Measurements from ENCODE around the gene DARS2.
"Not testable (repeated sequence)": the region's sequence is repeated elsewhere in the genome, so short reads cannot be mapped to it uniquely, and the experiment has no call there.

The DARS2 gene, protein sequence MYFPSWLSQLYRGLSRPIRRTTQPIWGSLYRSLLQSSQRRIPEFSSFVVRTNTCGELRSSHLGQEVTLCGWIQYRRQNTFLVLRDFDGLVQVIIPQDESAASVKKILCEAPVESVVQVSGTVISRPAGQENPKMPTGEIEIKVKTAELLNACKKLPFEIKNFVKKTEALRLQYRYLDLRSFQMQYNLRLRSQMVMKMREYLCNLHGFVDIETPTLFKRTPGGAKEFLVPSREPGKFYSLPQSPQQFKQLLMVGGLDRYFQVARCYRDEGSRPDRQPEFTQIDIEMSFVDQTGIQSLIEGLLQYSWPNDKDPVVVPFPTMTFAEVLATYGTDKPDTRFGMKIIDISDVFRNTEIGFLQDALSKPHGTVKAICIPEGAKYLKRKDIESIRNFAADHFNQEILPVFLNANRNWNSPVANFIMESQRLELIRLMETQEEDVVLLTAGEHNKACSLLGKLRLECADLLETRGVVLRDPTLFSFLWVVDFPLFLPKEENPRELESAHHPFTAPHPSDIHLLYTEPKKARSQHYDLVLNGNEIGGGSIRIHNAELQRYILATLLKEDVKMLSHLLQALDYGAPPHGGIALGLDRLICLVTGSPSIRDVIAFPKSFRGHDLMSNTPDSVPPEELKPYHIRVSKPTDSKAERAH

DNA sequence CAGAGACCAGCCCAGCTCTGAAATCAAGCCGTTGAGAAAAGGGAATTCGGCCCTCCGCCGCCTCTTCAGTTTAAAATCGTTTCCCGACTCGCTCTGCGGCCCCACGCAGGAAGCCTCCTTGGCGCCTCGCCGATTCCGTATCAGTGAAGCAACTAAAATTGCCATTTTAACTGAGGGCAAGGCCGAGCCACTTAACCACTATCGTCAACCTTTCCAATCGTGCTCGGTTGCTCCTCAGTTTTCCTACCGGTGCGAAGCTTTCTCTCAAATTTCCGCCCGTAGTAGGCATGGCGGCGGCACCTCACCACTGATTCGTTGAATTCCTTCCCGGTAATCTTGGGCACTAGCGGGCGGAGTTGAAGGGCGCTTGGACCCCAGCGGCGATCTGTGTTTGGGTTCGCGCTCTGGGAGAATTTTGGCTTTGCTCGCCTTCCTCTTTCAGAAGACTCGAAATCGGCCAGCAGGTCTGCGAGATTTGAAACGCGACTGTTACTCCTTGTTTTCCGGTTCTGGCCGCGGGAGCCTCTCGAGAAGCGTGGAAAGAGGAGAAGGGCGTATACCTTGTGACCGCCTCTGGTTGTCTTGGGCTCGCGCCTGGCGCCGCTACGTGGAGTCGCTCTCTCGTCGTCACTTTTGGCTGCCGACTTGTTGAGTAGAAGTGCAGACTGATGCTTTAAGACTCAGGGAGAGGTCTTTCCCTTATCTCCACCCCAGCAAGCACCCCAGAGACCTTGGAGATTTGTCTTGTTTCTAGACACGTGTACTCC, at the start of gene DARS2, which contains the start of gene CENPL:
DARS2 (plus strand) TSS at position 359 of the 767 bp plus-strand sequence. CDS start 557 bp downstream, outside the sequence.
CENPL (minus strand) TSS at position 569 of the 767 bp plus-strand sequence. CDS start 13,584 bp downstream, outside the sequence.
- peak; percentile 97 for FAIRE-seq

GRCh38 chr1:173775578-173776226, 48.8 kb upstream of the DARS2 start:
- FAIRE-seq, result no peak

DNA sequence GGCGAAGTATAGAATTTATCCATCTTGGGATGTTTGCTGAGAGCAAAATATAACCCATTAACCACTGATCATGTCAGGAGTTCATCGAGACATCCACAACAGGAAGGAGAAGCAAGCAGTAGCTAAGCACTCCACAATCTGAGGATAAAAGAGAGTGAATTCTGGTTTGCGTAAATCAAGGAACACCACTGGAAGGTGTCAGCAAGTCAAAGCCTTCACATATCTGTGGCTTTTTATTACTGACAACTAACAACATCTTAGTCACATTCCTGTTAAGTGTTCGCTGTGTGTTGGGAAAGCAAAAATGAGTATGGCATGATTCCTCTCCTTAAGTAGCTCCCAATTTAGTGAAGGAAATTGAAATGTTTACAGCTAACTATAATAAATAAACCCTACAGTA, 44.5 kb upstream of the DARS2 start:
- FAIRE-seq, result no peak

GRCh38 chr1:173784997-173785396, 39.5 kb upstream of the DARS2 start:
- FAIRE-seq, result no peak

- no peak for FAIRE-seq
Observed at GRCh38 chr1:173789841-173790240, 34.6 kb upstream of the DARS2 start.

DNA sequence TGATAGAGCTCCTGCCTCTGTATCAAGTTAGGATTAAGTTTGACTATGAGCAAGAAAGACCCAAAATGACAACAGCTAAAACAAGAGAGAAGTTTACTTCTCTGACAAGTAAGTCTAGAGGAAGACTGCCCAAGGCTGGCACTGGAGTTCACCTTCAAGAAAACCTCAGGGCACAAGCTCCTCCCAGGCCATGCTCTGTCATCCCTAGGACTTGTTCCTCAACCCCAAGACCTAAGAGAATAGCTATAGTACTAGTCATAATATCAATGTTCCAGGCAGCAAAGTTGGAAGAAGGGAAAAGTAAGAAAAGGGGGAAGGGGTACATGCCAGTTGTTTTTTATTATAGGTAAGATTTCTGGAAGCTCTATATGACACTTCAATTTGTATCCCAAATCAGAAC, 26.4 kb upstream of the DARS2 start:
- FAIRE-seq, result no peak

DNA sequence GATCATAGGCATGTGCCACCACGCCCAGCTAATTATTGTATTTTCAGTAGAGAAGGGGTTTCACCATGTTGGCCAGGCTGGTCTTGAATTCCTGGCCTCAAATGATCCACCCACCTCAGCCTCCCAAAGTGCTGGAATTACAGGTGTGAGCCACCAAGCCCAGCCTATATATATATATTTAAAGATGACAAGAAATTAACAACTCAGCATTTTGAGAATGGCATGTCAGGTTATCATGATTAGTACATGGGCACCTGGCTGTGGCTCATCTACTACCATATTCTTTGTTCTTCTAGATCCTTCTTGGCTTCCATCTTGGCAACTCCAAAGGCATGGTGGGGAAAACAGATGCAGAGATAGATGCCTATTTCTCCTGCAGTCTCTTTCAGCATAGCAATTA, 24.5 kb upstream of the DARS2 start:
- not testable (repeated sequence) for FAIRE-seq

DNA sequence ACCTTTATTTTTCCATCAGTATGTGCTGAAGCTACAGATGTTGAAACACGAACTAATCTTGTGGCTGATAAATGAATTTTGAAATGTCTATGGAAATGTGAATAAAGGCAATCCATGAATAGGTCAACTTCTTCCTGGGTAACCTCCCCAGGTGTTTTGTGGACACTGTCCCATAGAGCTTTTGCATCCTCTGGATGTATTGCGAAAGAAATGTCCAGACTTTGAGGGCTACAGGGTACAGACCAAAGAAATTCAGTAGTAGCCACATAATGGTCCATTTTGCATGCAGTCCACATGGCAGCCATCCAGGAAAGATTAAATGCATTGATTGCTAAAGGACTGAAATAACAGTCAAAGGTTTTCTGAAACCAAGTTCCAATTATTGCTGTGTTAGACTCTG, 21.5 kb upstream of the DARS2 start:
- no peak for FAIRE-seq

DNA sequence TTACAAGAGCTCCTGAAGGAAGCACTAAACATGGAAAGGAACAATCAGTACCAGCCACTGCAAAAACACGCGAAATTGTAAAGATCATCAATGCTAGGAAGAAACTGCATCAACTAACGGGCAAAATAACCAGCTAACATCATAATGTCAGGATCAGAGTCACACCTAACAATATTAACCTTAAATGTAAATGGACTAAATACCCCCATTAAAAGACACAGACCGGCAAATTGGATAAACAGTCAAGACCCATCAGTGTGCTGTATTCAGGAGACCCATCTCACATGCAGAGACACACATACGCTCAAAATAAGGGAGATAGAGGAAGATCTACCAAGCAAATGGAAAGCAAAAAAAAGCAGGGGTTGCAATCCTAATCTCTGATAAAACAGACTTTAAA, 10.8 kb upstream of the DARS2 start:
- FAIRE-seq, result not testable (repeated sequence)

DNA sequence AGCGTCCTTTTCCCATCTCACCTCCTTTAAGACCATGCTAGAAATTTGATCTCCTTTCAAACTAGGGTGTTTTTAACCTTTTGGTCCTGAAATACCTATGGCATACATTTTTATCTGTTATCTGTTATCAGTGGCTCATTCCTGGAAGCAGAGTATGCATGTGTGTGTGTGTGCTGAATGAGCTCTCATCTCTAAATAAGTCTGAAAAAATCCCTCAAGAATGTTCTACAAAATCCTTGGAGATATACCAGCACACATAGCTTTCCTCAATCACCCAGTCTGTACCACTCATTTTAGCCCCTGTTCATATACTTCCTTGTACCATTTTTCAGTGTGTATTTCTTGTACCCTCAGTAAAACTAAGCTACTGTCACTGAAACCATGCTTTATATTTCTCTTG, 6.0 kb upstream of the DARS2 start:
- no peak for FAIRE-seq

DNA sequence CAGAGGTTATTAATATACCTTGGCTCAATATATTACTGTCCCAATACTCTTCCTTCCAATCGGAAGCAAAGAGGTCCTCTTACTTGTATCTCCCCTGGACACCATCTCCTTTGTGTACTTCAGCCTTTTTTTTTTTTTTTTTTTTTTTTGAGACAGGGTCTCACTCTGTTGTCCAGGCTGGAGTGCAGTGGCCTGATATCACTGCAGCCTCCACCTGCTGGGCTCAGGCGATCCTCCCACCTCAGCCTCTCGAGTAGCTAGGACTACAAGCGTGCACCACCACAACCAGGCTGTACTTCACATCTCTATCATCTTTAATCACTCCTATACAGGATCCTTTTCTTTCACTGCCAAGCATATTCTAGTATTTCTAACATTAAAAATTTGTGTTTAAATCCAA, 2.8 kb upstream of the DARS2 start:
- FAIRE-seq, result no peak

- FAIRE-seq, result no peak
Observed at GRCh38 chr1:173823781-173824314, 625 bp upstream of the DARS2 start.

DNA sequence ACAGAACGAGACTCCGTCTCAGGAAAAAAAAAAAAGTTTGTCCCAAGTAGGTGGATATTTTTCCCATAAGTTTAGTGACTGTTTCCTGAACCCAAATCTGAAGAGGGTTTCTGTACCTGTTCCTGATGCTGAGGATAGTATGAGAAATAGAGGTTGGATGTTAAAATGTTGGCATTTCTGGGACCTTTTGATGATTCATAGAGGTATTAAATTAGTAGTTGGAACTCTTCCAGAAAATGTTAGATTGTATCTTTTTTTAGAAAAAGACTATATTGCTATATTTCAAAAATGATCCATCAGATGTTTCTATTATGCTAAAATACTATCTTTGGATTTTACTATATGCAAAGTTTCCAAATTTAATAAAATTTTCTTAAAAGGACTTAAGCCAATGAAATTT, 3.1 kb downstream of the DARS2 start:
- peak; percentile 3 for FAIRE-seq

GRCh38 chr1:173832748-173833147, 8.3 kb downstream of the DARS2 start:
- FAIRE-seq, result no peak

DNA sequence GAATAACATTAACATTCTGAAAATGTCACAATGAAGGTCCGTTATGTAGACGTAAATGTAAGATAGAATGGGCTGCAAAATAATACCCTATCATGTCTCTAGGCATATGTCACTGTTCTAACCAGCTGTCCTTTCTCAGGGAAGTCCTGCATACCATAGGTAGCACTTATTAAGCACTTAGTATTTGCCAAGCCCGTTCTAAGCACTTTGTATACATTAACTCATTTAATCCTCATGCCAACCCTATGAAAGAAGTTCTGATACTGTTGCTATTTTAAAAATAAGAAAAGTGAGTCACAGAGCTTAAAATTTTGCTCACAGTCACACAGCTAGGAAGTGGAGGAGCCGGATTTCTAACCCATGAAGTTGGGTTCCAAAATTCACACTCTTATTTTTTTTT, 27.6 kb downstream of the DARS2 start:
- FAIRE-seq, result no peak

GRCh38 chr1:173853074-173853473, 28.6 kb downstream of the DARS2 start:
- no peak for FAIRE-seq

GRCh38 chr1:173856014-173856413, 31.5 kb downstream of the DARS2 start:
- FAIRE-seq, result no peak

DNA sequence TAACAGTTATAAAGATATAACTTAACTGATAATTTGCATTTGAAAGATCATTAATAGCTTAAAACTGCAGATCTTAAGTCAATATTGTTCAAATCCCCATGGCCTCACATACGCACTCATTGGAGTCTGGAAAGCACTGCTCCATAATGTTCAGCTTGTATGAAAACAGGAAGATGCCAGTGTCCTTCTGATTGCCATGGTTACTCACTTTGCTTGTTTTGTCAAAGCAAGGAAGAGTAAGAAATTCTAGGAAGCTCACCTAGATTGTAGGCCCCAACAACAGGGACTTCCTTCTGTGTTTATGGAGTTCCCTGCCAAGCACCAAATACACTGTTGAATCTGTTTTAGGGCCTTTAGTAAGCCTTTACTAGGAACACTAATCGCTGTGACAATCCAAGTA, 32.4 kb downstream of the DARS2 start:
- no peak for FAIRE-seq

- FAIRE-seq, result peak; percentile 39
Observed at GRCh38 chr1:173857363-173857917, 33.0 kb downstream of the DARS2 start.

- FAIRE-seq, result not testable (repeated sequence)
Observed at GRCh38 chr1:173859547-173859946, 35.1 kb downstream of the DARS2 start.

DNA sequence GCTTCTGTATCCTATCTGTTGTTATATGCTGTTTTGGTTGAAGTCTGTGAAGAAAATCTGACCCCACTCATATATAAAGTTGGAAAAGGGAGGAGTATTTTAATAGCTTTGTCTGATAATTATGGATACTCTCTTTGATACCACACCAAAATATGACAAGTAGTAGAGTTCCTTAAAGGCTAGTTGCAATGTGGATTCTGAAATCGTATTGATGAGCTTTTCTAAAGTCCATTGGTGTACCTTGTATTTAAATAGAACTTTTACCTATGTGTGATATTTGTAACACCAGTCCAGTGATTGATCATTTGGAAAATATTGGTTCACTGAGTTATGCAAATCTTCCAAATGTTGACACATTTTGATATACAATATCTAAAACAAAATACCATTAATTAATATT, 35.6 kb downstream of the DARS2 start:
- FAIRE-seq, result no peak

- FAIRE-seq, result no peak
Observed at GRCh38 chr1:173861731-173862145, 37.3 kb downstream of the DARS2 start.

Data from G401.6 (cell line).